ENCODE results near the gene NEURL1B. TPM values are rescaled to one million over a fixed set of nuclear protein-coding genes. Genes with fewer than 3 reads are reported as not detected.

Gene NEURL1B
- polyA plus RNA-seq, 1 donor from 2014 or later = 12.7 TPM

DNA sequence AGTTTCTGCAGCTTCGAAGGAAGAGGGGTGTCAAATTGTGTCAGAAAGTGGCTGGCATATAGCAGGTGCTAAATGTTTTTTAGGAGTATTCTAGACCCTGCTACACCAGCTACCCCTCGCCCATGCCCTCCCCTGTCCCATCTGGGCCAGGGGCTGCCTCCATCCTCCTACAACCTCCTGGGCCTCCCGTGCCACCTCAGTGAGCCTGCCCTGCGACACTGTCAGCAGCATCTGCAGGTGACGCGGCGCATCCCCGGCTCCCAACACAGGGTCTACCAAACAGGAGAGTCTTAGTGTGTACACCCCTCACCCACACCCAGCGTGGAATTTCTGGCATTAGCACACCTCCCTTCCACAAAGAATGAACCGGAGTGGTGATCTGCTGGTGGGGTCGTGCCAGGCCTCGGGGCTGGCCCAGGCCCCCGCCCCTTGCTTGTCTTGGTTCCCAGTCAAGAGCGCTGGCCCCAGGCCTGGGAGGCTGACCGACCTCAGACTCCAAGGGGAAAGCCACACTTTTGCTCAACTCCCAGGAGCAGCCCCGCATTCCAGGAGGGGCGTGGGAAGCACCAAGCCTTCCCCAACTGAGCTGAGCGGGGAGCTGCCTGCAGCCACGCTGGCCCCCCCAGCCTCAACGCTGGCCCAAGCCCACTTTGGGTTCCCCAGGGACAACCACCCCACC, 55.2 kb downstream of the NEURL1B start:
- H3K9me2 ChIP-seq (ENCODE audit: insufficient read depth, low read length) = no peaks in the 10 kb centered on the region
- TF ChIP-seq POLR2AphosphoS5 (IDR thresholded peaks at IDR 0.05) = no peak
- TF ChIP-seq TAF1 (IDR thresholded peaks at IDR 0.05; ENCODE audit: low read depth) = no peak
- TF ChIP-seq SMC3 (conservative IDR thresholded peaks at IDR 0.05; ENCODE audit: poor library complexity) = no peak
- TF ChIP-seq CTCF (IDR thresholded peaks at IDR 0.05; ENCODE audit: poor library complexity, severe bottlenecking) = no peak
- TF ChIP-seq EP300 (conservative IDR thresholded peaks at IDR 0.05; ENCODE audit: poor library complexity, severe bottlenecking) = no peak
- no peak for TF ChIP-seq EZH2 (IDR thresholded peaks at IDR 0.05; ENCODE audit: borderline replicate concordance, insufficient read depth, low read length, poor library complexity, severe bottlenecking)
- TF ChIP-seq MXI1 (conservative IDR thresholded peaks at IDR 0.05; ENCODE audit: poor library complexity, severe bottlenecking) = no peak
- no peak overlapping the region for H2AFZ ChIP-seq (ENCODE audit: low read depth, low read length)
- no peak overlapping the region for H3K9ac ChIP-seq (ENCODE audit: low read length)
- H3K27ac ChIP-seq (ENCODE audit: low read length) = no peak overlapping the region
- H3F3A ChIP-seq (ENCODE audit: insufficient read depth, low read length, poor library complexity, severe bottlenecking) = no peaks in the 10 kb centered on the region
- no peak overlapping the region for H3K4me3 ChIP-seq (ENCODE audit: low read length)
- H3K79me2 ChIP-seq (replicated peaks; ENCODE audit: insufficient read depth, low read length) = no peaks in the 10 kb centered on the region
- H3K9me3 ChIP-seq (ENCODE audit: low read length) = no peaks in the 10 kb centered on the region
- no peaks in the 10 kb centered on the region for H4K20me1 ChIP-seq (ENCODE audit: insufficient read depth)
- no peaks in the 10 kb centered on the region for H3K27me3 ChIP-seq (ENCODE audit: insufficient read depth, low read depth, low read length)
- H3K36me3 ChIP-seq (ENCODE audit: insufficient read depth, low read length) = no peaks in the 10 kb centered on the region
- no peak overlapping the region for H3K4me2 ChIP-seq (ENCODE audit: low read length)

DNA sequence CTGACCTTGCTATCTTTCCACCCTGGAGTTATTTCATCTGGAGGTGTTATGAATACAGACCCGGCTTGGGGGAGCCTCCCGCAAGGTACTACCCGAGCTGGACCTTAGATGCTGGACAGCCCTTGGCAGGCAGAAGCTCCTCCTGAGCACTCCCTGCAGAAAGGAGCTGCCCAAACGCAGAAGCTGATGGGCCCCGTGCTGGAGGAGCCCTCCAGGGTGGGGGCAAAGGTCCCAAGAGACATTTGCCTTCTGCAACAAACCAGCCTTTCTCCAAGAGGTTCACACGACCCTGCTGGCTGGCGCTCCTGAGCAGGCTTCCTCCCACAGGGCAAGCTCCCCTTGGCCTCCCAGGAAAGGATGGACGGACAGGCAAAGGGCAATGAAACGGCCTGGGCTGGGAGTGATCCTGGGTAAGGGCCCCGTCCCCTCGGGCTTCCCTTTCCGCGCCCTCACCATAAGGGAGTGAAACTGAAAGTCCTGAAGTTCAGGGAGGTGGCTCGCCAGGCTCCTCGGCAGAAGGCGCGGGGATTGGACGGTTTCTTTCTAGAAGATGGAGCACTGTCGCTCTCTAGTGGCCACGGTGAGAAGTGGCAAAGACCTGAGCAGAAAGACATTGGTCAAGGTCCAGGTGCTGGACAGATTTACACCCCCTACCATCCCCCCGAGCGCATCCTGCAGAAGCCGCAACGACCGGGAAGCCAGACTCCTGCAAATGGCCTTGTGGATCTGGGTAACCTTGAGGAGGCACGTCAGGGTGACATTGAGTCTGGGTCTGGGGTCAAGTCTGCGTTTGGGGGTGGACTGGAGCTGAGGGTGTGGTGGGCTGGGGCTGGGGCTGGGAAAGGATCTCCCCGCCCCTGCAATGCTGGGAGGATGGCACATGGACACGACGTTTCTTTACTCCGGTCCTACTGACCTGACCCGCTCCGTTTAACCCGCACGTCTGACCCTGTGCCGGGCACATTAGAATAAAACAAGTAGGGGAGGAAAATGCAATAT, 56.4 kb downstream of the NEURL1B start:
- Histone ChIP-seq H3K4me3 (ENCODE audit: low read length) (no peak overlapping the region), H3K4me2 (ENCODE audit: low read length) (no peak overlapping the region), H3K36me3 (ENCODE audit: insufficient read depth, low read length) (no peaks in the 10 kb centered on the region), H3K9me2 (ENCODE audit: insufficient read depth, low read length) (no peaks in the 10 kb centered on the region), H3K9ac (ENCODE audit: low read length) (no peak overlapping the region), H3K27me3 (ENCODE audit: insufficient read depth, low read depth, low read length) (peaks cover 5% of the 10 kb centered on the region), H3K79me2 (replicated peaks; ENCODE audit: insufficient read depth, low read length) (no peaks in the 10 kb centered on the region), H3F3A (ENCODE audit: insufficient read depth, low read length, poor library complexity, severe bottlenecking) (no peaks in the 10 kb centered on the region), H3K9me3 (ENCODE audit: low read length) (no peaks in the 10 kb centered on the region), H4K20me1 (ENCODE audit: insufficient read depth) (no peaks in the 10 kb centered on the region), H3K27ac (ENCODE audit: low read length) (no peak overlapping the region), H2AFZ (ENCODE audit: low read depth, low read length) (no peak overlapping the region)
- TF ChIP-seq MXI1 (conservative IDR thresholded peaks at IDR 0.05; ENCODE audit: poor library complexity, severe bottlenecking) = no peak
- TF ChIP-seq EZH2 (IDR thresholded peaks at IDR 0.05; ENCODE audit: borderline replicate concordance, insufficient read depth, low read length, poor library complexity, severe bottlenecking) = no peak
- peak; percentile 98 for TF ChIP-seq SMC3 (conservative IDR thresholded peaks at IDR 0.05; ENCODE audit: poor library complexity)
- TF ChIP-seq EP300 (conservative IDR thresholded peaks at IDR 0.05; ENCODE audit: poor library complexity, severe bottlenecking) = no peak
- no peak for TF ChIP-seq TAF1 (IDR thresholded peaks at IDR 0.05; ENCODE audit: low read depth)
- TF ChIP-seq, protein P1, sequence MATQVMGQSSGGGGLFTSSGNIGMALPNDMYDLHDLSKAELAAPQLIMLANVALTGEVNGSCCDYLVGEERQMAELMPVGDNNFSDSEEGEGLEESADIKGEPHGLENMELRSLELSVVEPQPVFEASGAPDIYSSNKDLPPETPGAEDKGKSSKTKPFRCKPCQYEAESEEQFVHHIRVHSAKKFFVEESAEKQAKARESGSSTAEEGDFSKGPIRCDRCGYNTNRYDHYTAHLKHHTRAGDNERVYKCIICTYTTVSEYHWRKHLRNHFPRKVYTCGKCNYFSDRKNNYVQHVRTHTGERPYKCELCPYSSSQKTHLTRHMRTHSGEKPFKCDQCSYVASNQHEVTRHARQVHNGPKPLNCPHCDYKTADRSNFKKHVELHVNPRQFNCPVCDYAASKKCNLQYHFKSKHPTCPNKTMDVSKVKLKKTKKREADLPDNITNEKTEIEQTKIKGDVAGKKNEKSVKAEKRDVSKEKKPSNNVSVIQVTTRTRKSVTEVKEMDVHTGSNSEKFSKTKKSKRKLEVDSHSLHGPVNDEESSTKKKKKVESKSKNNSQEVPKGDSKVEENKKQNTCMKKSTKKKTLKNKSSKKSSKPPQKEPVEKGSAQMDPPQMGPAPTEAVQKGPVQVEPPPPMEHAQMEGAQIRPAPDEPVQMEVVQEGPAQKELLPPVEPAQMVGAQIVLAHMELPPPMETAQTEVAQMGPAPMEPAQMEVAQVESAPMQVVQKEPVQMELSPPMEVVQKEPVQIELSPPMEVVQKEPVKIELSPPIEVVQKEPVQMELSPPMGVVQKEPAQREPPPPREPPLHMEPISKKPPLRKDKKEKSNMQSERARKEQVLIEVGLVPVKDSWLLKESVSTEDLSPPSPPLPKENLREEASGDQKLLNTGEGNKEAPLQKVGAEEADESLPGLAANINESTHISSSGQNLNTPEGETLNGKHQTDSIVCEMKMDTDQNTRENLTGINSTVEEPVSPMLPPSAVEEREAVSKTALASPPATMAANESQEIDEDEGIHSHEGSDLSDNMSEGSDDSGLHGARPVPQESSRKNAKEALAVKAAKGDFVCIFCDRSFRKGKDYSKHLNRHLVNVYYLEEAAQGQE (IDR thresholded peaks at IDR 0.05; ENCODE audit: borderline replicate concordance) = no peak
- peak; percentile 97 for TF ChIP-seq CTCF (IDR thresholded peaks at IDR 0.05; ENCODE audit: poor library complexity, severe bottlenecking)
- no peak for TF ChIP-seq POLR2AphosphoS5 (IDR thresholded peaks at IDR 0.05)
- TF ChIP-seq RAD21 (conservative IDR thresholded peaks at IDR 0.05) = peak; percentile 98
